SH-SY5Y (cell line): ENCODE measurements around the gene CACNG4.

ENCODE experiments used
- GATA2 ChIP-seq: IDR thresholded peaks from 2 replicates; pipeline ENCODE4 v1.6.1; 2011; ENCODE audit warnings: mild to moderate bottlenecking, low read depth, low read length
- GATA3 ChIP-seq: IDR thresholded peaks from 2 replicates; pipeline ENCODE4 v1.6.1; 2011; ENCODE audit warnings: low read depth, mild to moderate bottlenecking, low read length, moderate library complexity

The CACNG4 gene

GRCh38 chr17:66963909-66964771 lies at the start of gene CACNG4:
Gene CACNG4 (plus strand): TSS chr17:66964707. CDS start chr17:66964912, 205 bp downstream.
- TF ChIP-seq GATA3 (no peak), GATA2 (no peak)

DNA sequence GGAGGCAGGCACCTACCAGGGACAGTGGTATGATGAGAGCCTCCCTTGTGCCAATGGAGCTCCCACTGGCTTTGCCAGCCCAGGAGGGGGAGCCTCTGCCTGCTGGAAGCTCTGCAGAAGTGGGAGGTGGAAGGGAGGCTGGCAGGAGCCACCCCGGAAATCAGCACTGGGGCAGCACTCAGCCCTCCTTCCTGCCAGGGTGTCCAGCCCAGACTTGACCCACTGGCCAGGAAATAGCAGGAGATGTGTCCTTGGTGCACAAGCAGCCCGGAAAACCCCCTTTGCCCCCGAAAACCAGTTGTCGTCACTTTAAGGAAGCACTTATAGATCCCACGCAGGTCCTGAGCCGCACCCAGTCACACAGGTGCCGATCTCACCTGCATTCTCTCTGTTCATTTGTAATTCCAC lies 49.3 kb upstream of the CACNG4 start:
- TF ChIP-seq GATA3 (no peak), GATA2 (no peak)

DNA sequence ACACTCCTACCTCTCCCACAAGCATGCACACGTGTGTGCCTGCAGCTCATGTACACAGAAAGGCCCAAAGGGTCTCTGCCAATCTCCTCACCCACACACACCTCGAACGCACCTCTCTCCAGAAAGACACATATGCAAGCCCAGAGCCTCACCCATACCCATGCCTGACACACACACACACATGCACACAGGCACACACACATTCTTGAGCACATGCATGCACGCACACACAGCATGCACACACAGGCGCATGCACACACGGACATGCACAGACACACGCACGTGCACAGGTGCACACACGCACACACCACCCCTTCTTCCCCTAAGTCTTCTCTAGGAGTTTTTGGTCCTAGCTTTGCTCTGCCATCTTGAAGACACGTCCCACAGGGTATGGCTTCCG lies 48.7 kb upstream of the CACNG4 start:
- no peak for TF ChIP-seq GATA2
- no peak for TF ChIP-seq GATA3

- TF ChIP-seq GATA3 (no peak), GATA2 (no peak)
Observed at GRCh38 chr17:66916946-66917345, 47.6 kb upstream of the CACNG4 start.

DNA sequence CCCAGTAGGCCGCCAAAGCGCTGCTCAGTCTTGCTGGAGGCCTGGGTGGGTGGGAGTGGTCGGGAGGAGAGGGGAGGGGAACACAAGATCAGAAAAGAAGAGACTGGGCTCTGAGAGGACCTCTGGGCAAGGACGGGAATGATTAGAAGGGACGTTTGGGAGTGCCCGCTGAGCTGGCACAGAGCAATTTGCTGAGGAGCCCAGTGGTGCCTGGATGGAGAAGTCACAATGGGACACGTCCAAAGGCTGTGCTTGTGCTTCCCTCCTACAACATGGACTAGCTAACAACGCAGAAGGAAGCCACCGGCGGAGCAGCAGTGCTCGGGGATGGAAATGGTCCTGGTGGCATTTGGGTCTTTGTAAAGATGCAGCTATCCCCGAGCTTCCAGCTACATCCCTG lies 45.6 kb upstream of the CACNG4 start:
- no peak for TF ChIP-seq GATA3
- TF ChIP-seq GATA2 = no peak

- TF ChIP-seq GATA2 (no peak), GATA3 (no peak)
Observed at GRCh38 chr17:66920435-66920834, 44.1 kb upstream of the CACNG4 start.

GRCh38 chr17:66920950-66921349 lies 43.6 kb upstream of the CACNG4 start:
- no peak for TF ChIP-seq GATA3

DNA sequence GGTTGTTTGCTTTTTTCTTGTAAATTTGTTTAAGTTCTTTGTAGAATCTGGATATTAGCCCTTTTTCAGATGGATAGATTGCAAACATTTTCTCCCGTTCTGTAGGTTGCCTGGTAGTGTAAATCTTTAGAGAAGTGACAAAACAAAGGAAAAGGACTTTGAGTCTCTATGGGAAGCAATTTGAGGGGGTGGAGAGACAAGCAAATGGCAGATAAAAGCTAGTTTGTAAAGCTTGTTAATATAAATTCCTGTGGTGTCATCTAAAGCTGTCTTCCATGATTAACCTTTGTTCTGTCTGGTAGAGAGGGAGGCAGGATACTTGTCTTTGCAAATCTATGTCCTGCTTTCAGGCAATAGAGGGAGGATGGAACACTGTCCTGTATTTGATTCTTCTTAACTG lies 40.6 kb upstream of the CACNG4 start:
- TF ChIP-seq GATA2 (no peak), GATA3 (no peak)

DNA sequence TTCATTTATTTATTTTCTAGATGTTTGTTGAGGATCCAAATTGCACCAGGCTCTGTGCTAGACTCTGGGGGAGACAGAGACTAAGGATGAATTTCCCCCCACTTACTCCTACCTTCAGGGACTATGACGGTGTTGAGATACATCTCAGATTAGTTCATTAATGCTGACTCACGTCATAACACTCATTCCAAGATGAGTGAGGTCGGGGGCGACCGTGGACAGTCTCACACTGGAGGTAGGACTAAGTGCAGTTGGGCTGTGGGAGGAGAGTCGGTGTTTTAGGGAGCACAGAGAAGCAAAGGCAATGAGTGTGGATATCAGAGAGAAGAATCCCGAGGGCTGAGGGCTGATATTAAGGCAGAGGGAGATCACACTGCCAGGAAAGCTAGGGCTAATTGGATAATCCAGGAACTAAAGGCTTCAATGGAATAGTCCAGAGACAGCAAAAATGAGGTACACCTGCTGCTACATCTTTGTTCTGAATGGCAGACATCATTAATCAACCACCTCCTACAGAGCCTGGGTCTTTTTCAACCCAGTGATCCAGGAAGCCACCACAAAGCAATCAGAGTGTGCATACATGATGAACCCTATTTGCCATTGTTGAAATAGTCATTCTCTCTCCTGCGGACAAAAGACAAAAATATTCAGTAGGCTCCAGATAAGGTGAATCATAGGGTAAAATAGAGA lies 38.6 kb upstream of the CACNG4 start:
- TF ChIP-seq GATA2 (no peak), GATA3 (no peak)

- no peak for TF ChIP-seq GATA2
- no peak for TF ChIP-seq GATA3
Observed at GRCh38 chr17:66928949-66929348, 35.6 kb upstream of the CACNG4 start.

- TF ChIP-seq GATA3 (no peak), GATA2 (no peak)
Observed at GRCh38 chr17:66929591-66929990, 34.9 kb upstream of the CACNG4 start.

DNA sequence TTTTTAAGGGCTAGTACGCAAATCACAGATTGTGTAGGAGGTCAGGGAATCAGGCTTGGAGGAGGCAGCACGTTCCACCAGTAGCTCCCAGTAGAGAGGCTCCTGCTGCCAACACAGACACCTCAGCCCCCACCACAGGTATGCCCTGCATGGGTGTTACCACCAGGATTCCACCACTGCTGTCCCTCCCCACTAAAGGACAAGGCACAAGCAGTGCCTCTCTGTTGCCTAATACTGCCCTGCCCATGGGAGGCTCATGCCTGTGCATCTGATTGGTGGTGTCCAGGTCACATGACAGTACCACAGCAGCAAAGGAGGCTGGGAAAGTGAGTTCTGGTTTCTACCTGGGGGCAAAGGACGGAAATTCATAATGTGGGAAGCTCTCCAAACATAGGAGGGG lies 33.6 kb upstream of the CACNG4 start:
- no peak for TF ChIP-seq GATA3
- no peak for TF ChIP-seq GATA2

DNA sequence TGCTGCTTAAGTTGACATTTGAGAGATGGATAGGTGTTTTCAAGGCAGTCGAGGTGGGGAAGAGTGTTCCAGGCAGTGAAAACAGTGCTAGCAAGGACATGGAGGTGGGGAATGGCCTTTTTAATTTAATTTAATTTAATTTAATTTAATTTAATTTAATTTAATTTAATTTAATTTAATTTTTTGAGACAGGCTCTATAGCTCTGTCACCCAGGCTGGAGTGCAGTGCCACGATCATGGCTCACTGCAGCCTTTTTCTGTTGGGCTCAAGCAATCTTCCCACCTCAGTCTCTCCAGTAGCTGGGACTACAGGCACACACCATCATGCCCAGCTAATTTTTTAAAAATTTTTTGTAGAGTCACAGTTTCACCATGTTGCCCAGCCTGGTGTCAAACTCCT lies 32.2 kb upstream of the CACNG4 start:
- TF ChIP-seq GATA2 (no peak), GATA3 (no peak)

DNA sequence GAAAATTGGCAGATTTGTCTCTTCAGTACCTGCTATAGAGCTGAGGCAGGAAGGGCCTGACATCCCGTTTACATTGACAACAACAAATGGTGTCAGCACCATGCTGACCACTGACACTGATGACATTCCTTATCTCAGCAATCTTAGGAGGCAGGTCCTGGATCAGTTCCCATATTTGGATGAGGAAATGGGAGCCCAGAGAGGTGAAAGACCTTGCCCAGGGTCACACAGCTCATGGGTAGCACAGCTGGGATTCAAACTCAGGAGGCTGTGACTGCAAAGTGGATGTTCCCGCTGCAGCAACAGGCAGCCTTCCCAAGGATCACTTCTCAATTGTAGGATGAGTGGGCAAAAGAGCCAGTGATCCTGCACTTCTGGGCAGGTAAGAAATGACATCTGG lies 30.5 kb upstream of the CACNG4 start:
- TF ChIP-seq GATA3 = no peak
- TF ChIP-seq GATA2 = peak; percentile 67

GRCh38 chr17:66935717-66936116 lies 28.8 kb upstream of the CACNG4 start:
- TF ChIP-seq GATA2 = no peak
- TF ChIP-seq GATA3 = no peak
